ENCODE measurements around the gene CHD1. TPM values are rescaled to one million over a fixed set of nuclear protein-coding genes. Genes with fewer than 3 reads are reported as not detected.

Gene CHD1
- total and polyA plus RNA-seq, 9 of the 15 experiments (the other 6 are each of a cell fraction or from before 2014, with no cell fraction given), result 27.3 to 133 (median 58.7) TPM

DNA sequence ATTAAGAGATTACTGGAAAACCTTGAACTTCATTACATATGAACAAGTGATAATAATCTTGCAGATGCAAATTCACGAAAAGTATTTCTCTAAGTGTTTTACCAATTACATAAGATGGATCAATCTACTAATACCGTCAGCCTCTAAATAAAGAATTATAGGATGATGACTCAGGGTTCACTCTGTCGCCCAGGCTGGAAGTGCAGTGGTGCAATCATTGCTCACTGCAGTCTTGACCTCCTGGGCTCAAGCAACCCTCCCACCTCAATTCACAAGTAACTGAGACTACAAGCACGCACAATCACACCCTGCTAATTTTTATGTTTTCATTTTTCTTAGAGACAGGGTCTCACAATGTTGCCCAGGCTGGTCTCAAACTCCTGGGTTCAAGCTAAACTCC lies 56.1 kb downstream of the CHD1 start:
- Histone ChIP-seq H3K36me3 (ENCODE audit: control insufficient read depth, insufficient read depth, low read length) (peaks cover 100% of the 10 kb centered on the region), H3K79me2 (ENCODE audit: control insufficient read depth, insufficient read depth, low read length) (peaks cover 4% of the 10 kb centered on the region; the same call in 1 of the 3 replicates), H3K4me2 (ENCODE audit: insufficient read depth, low read length) (no peak overlapping the region), H3K9me1 (ENCODE audit: control insufficient read depth, insufficient read depth, low read length) (no peaks in the 10 kb centered on the region), H3K27me3 (ENCODE audit: control insufficient read depth in 2 of 2, insufficient read depth in 2 of 2, low read length in 2 of 2) (no peaks in the 10 kb centered on the region), H3K4me1 (replicated peaks in 1 of 2; ENCODE audit: control insufficient read depth in 2 of 2, insufficient read depth in 2 of 2, low read length in 2 of 2) (no peaks in the 10 kb centered on the region), H3K27ac (ENCODE audit: extremely low read depth, low read depth, low read length) (no peak overlapping the region), H3K4me3 (no peak overlapping the region), H4K20me1 (replicated peaks; ENCODE audit: control insufficient read depth, insufficient read depth, low read length) (no peaks in the 10 kb centered on the region), H2AFZ (ENCODE audit: low read depth, low read length) (no peak overlapping the region), H3K9ac (ENCODE audit: insufficient read depth in 1 of 2, low read depth in 2 of 2, low read length in 2 of 2) (no peak overlapping the region), H3K9me3 (replicated peaks; ENCODE audit: control insufficient read depth, insufficient read depth, low read depth, low read length) (no peaks in the 10 kb centered on the region)
- ChIA-PET CTCF (ENCODE audit: low intra/inter-chr PET ratio) (no interaction called here), POLR2A (no interaction called here)
- no TSS peak for BruUV-seq (replicated peaks)
- intact Hi-C loops (cut with micrococcal nuclease), result no loop called here
- FAIRE-seq (no peak), DNase-seq (ENCODE audit: extremely low read depth in 1 of 4, low spot score in 3 of 4) (no peak), ATAC-seq (no peak)
- in situ Hi-C loops (cut with MboI), result no loop called here
- TF ChIP-seq, protein P1, sequence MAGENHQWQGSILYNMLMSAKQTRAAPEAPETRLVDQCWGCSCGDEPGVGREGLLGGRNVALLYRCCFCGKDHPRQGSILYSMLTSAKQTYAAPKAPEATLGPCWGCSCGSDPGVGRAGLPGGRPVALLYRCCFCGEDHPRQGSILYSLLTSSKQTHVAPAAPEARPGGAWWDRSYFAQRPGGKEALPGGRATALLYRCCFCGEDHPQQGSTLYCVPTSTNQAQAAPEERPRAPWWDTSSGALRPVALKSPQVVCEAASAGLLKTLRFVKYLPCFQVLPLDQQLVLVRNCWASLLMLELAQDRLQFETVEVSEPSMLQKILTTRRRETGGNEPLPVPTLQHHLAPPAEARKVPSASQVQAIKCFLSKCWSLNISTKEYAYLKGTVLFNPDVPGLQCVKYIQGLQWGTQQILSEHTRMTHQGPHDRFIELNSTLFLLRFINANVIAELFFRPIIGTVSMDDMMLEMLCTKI (IDR thresholded peaks at IDR 0.05; ENCODE audit: partially characterized antibody), result no peak
- TF ChIP-seq POLR2A (conservative IDR thresholded peaks at IDR 0.05) (no peak), RHOXF2B (CRISPR knock-in tag; conservative IDR thresholded peaks at IDR 0.05) (no peak), DPF2 (IDR thresholded peaks at IDR 0.05) (no peak), NR2C1 (IDR thresholded peaks at IDR 0.05) (no peak), NR2C1 (tag; IDR thresholded peaks at IDR 0.05) (no peak), PTRF (tag; IDR thresholded peaks at IDR 0.05) (no peak), ZNF589 (CRISPR knock-in tag; IDR thresholded peaks at IDR 0.05; ENCODE audit: low read depth) (no peak), BHLHE40 (IDR thresholded peaks at IDR 0.05; ENCODE audit: low read length) (no peak), CTBP1 (IDR thresholded peaks at IDR 0.05; ENCODE audit: borderline replicate concordance) (no peak), FOXP4 (CRISPR knock-in tag; IDR thresholded peaks at IDR 0.05; ENCODE audit: borderline replicate concordance) (no peak), MAZ (CRISPR knock-in tag; conservative IDR thresholded peaks at IDR 0.05 in 1 of 2, IDR thresholded peaks at IDR 0.05 in 1 of 2) (no peak), BCL6 (CRISPR knock-in tag; IDR thresholded peaks at IDR 0.05) (no peak), KDM1A (IDR thresholded peaks at IDR 0.05) (no peak), USF2 (CRISPR knock-in tag; IDR thresholded peaks at IDR 0.05) (no peak), RBM39 (optimal IDR thresholded peaks at IDR 0.05; ENCODE audit: low read depth, low read length) (no peak), THRAP3 (IDR thresholded peaks at IDR 0.05; ENCODE audit: borderline replicate concordance) (no peak), EP300 (IDR thresholded peaks at IDR 0.05; ENCODE audit: low read length) (no peak)
- TF ChIP-seq, protein P2, sequence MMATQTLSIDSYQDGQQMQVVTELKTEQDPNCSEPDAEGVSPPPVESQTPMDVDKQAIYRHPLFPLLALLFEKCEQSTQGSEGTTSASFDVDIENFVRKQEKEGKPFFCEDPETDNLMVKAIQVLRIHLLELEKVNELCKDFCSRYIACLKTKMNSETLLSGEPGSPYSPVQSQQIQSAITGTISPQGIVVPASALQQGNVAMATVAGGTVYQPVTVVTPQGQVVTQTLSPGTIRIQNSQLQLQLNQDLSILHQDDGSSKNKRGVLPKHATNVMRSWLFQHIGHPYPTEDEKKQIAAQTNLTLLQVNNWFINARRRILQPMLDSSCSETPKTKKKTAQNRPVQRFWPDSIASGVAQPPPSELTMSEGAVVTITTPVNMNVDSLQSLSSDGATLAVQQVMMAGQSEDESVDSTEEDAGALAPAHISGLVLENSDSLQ (IDR thresholded peaks at IDR 0.05), result no peak
- WGBS (ENCODE audit: insufficient coverage, low coverage, missing lambda C conversion rate), result 91% methylated on average over 4 of the region's 4 CpGs
